K562 (cell line): Measurements from ENCODE around the gene TMEM141. TPM values are rescaled to one million over a fixed set of nuclear protein-coding genes. Genes with fewer than 3 reads are reported as not detected.

Experiments
- ADNP ChIP-seq: fragments of 200-800 bp; sonication (Bioruptor generic); IDR thresholded peaks from 2 replicates; pipeline ENCODE4 v1.6.1; 2016; ENCODE audit warnings: missing genetic modification characterization, missing compliant biosample characterization
- ARID1B ChIP-seq: fragments of 450-650 bp; IDR thresholded peaks from 2 replicates; pipeline ENCODE4 v1.6.1; 2016; ENCODE audit warnings: antibody characterized with exemption, mild to moderate bottlenecking, inconsistent platforms
- FOXA1 ChIP-seq: fragments of 450-650 bp; IDR thresholded peaks from 2 replicates; pipeline ENCODE4 v1.6.1; 2016; ENCODE audit warnings: mild to moderate bottlenecking, borderline replicate concordance
- GTF2A2 ChIP-seq: IDR thresholded peaks from 2 replicates; pipeline ENCODE4 v1.6.1; 2016; ENCODE audit warnings: mild to moderate bottlenecking, missing genetic modification characterization, missing compliant biosample characterization
- HMGN3 ChIP-seq: IDR thresholded peaks from 2 replicates; pipeline ENCODE4 v1.6.1; 2011; ENCODE audit warnings: borderline replicate concordance, low read depth, mild to moderate bottlenecking, mixed read lengths, low read length; ENCODE audit not compliant: insufficient read length; ENCODE audit errors: extremely low read depth
- IRF2 ChIP-seq: sonication (generic); formaldehyde crosslinking; IDR thresholded peaks from 2 replicates; pipeline ENCODE4 v1.8.1; 2022; ENCODE audit warnings: mild to moderate bottlenecking, missing genetic modification reagents
- NFATC3 ChIP-seq: fragments of 450-650 bp; IDR thresholded peaks from 2 replicates; pipeline ENCODE4 v1.6.1; 2017; ENCODE audit warnings: mild to moderate bottlenecking
- PHF8 ChIP-seq: fragments of 200-600 bp; sonication (generic); IDR thresholded peaks from 2 replicates; pipeline ENCODE4 v1.6.1; 2012; ENCODE audit warnings: mixed run types, mild to moderate bottlenecking, inconsistent platforms, low read length, moderate library complexity, borderline replicate concordance
- SMAD2 ChIP-seq: fragments of 150-350 bp; IDR thresholded peaks from 2 replicates; pipeline ENCODE4 v1.6.1; 2014; ENCODE audit warnings: low read depth, mild to moderate bottlenecking, low read length
- SMARCE1 ChIP-seq: fragments of 450-650 bp; IDR thresholded peaks from 2 replicates; pipeline ENCODE4 v1.7.1; 2016; ENCODE audit warnings: mild to moderate bottlenecking
- TAL1 ChIP-seq: fragments of 450-650 bp; IDR thresholded peaks from 2 replicates; pipeline ENCODE4 v1.6.1; 2016; ENCODE audit warnings: mild to moderate bottlenecking
- ZNF644 ChIP-seq: fragments of 200-800 bp; sonication (Bioruptor generic); IDR thresholded peaks from 2 replicates; pipeline ENCODE4 v1.6.1; 2016; ENCODE audit warnings: low read depth, missing genetic modification characterization, missing compliant biosample characterization
- polyA plus RNA-seq, 8 experiments: library from polyadenylated mRNA; depleted of rRNA in 4 of 8; stranded (reverse) in 5 of 8; unstranded in 3 of 8; fragments of >200 nt; fragmentation: Nextera tagmentation in 2 of 8; fragmentation: Illumina TruSeq in 1 of 8; extraction: Ambion mirVana in 2 of 8; extraction: Trizol in 1 of 8; gene quantifications; 2 replicates each; pipeline versions ENCODE4 v1.2.1 to v1.2.3, GENCODE V29; 2011 to 2014; ENCODE audit warnings: inconsistent platforms in 1 of 8, missing spikeins in 1 of 8
- total RNA-seq, 7 experiments: library from RNA; depleted of rRNA in 6 of 7; stranded (reverse); fragments of >200 nt in 6 of 7; fragmentation: Illumina TruSeq in 2 of 7; extraction: Trizol in 2 of 7; gene quantifications; 2 replicates each; pipeline versions ENCODE4 v1.2.1 to v1.2.3, GENCODE V29; 2011 to 2021; ENCODE audit warnings: low replicate concordance in 1 of 7
- TF ChIP-seq, protein P1 (sequence below): sonication (generic); formaldehyde crosslinking; IDR thresholded peaks from 2 replicates; pipeline ENCODE4 v1.5.0; 2020; ENCODE audit warnings: missing genetic modification reagents
- TF ChIP-seq, protein P2 (sequence below), 2 experiments: fragments of 450-650 bp in 1 of 2; sonication (generic) in 1 of 2; formaldehyde crosslinking in 1 of 2; IDR thresholded peaks; 2 replicates each; pipeline versions ENCODE4 v1.7.1 to v1.9.0; 2016 to 2022; ENCODE audit warnings: inconsistent platforms in 1 of 2, mild to moderate bottlenecking in 1 of 2, missing genetic modification reagents in 1 of 2
- TF ChIP-seq, protein P3 (sequence below): sonication (generic); formaldehyde crosslinking; IDR thresholded peaks from 2 replicates; pipeline ENCODE4 v1.8.1; 2022; ENCODE audit warnings: missing genetic modification reagents
- TF ChIP-seq, protein P4 (sequence below): fragments of 450-650 bp; IDR thresholded peaks from 2 replicates; pipeline ENCODE4 v1.6.1; 2017; ENCODE audit warnings: mild to moderate bottlenecking, moderate library complexity

The TMEM141 gene
- total and polyA plus RNA-seq, 9 of the 15 experiments (the other 6 are each of a cell fraction or from before 2014, with no cell fraction given) = 21.5 to 123 (median 74.8) TPM

DNA sequence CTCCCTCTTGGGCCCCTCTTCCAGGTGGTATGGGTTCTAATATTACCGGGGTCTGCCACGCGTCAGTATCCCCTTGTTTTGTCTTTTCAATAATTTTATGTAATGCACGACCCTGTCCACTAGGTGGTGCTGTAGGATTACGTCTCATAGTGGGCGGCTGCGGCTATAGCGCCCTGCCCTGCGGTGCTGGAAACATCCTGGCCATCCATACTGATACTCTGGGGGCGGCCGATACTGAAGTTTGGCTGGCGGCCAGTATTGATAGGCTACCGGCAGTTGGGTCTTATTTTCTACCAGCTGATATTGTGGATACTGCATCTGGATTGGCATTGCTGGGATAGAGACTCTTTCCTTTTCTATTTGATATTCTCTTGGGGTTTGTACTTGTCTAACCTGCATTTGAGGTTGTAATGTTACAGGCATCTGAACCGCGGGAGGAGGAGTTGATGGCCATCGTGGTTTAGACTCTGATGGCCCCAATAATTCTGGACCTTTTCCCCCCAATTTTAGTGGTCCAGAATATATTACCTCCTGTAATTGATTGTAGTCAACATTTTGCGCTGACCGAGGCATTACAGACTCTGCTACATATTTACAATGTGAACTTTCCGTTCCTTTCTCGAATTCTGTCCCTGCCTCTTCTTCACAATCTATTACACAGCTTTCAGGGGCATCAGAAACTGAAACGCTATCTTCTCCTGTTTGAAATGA, 3.3 kb upstream of the TMEM141 start (continued):
- TF ChIP-seq, protein P1, sequence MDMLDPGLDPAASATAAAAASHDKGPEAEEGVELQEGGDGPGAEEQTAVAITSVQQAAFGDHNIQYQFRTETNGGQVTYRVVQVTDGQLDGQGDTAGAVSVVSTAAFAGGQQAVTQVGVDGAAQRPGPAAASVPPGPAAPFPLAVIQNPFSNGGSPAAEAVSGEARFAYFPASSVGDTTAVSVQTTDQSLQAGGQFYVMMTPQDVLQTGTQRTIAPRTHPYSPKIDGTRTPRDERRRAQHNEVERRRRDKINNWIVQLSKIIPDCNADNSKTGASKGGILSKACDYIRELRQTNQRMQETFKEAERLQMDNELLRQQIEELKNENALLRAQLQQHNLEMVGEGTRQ (CRISPR knock-in tag) = no peak
- TF ChIP-seq, protein P2, sequence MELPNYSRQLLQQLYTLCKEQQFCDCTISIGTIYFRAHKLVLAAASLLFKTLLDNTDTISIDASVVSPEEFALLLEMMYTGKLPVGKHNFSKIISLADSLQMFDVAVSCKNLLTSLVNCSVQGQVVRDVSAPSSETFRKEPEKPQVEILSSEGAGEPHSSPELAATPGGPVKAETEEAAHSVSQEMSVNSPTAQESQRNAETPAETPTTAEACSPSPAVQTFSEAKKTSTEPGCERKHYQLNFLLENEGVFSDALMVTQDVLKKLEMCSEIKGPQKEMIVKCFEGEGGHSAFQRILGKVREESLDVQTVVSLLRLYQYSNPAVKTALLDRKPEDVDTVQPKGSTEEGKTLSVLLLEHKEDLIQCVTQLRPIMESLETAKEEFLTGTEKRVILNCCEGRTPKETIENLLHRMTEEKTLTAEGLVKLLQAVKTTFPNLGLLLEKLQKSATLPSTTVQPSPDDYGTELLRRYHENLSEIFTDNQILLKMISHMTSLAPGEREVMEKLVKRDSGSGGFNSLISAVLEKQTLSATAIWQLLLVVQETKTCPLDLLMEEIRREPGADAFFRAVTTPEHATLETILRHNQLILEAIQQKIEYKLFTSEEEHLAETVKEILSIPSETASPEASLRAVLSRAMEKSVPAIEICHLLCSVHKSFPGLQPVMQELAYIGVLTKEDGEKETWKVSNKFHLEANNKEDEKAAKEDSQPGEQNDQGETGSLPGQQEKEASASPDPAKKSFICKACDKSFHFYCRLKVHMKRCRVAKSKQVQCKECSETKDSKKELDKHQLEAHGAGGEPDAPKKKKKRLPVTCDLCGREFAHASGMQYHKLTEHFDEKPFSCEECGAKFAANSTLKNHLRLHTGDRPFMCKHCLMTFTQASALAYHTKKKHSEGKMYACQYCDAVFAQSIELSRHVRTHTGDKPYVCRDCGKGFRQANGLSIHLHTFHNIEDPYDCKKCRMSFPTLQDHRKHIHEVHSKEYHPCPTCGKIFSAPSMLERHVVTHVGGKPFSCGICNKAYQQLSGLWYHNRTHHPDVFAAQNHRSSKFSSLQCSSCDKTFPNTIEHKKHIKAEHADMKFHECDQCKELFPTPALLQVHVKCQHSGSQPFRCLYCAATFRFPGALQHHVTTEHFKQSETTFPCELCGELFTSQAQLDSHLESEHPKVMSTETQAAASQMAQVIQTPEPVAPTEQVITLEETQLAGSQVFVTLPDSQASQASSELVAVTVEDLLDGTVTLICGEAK (IDR thresholded peaks at IDR 0.05) = 0 out of 2 replicates have a peak, but pooled peaks have one; percentile 15
- TF ChIP-seq, protein P2 (CRISPR knock-in tag; IDR thresholded peaks at IDR 0.05) = no peak
- TF ChIP-seq PHF8 (no peak), FOXA1 (no peak), ADNP (tag) (no peak), ARID1B (peak; percentile 44; the same call in 1 of the 2 replicates), TAL1 (no peak), HMGN3 (no peak), GTF2A2 (tag) (no peak), SMAD2 (no peak), IRF2 (CRISPR knock-in tag) (no peak), SMARCE1 (peak; percentile 24; the same call in 1 of the 2 replicates), NFATC3 (no peak), ZNF644 (tag) (no peak)
- TF ChIP-seq, protein P3, sequence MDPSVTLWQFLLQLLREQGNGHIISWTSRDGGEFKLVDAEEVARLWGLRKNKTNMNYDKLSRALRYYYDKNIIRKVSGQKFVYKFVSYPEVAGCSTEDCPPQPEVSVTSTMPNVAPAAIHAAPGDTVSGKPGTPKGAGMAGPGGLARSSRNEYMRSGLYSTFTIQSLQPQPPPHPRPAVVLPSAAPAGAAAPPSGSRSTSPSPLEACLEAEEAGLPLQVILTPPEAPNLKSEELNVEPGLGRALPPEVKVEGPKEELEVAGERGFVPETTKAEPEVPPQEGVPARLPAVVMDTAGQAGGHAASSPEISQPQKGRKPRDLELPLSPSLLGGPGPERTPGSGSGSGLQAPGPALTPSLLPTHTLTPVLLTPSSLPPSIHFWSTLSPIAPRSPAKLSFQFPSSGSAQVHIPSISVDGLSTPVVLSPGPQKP (CRISPR knock-in tag) = no peak
- TF ChIP-seq, protein P4, sequence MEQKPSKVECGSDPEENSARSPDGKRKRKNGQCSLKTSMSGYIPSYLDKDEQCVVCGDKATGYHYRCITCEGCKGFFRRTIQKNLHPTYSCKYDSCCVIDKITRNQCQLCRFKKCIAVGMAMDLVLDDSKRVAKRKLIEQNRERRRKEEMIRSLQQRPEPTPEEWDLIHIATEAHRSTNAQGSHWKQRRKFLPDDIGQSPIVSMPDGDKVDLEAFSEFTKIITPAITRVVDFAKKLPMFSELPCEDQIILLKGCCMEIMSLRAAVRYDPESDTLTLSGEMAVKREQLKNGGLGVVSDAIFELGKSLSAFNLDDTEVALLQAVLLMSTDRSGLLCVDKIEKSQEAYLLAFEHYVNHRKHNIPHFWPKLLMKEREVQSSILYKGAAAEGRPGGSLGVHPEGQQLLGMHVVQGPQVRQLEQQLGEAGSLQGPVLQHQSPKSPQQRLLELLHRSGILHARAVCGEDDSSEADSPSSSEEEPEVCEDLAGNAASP = no peak
